GM12892 (cell line): ENCODE results near the gene PRR23E.

Experiments
- DNase-seq: peaks from one replicate; pipeline ENCODE4 v3.0.0; 2011; ENCODE audit not compliant: insufficient read length
- FAIRE-seq: peaks from 2 replicates; lab custom pipeline; 2011; peaks lifted over from hg19 to GRCh38; lab: Jason Lieb, UNC
- POLR2A ChIP-seq: IDR thresholded peaks from 2 replicates; pipeline ENCODE4 v1.6.1; 2011; ENCODE audit warnings: low read depth, low read length, control low read depth
- POLR2AphosphoS5 ChIP-seq: IDR thresholded peaks from 2 replicates; pipeline ENCODE4 v1.6.1; 2011; ENCODE audit warnings: low read depth, low read length, control low read depth
- TAF1 ChIP-seq: IDR thresholded peaks from 2 replicates; pipeline ENCODE4 v1.6.1; 2011; ENCODE audit warnings: low read depth, mild to moderate bottlenecking, control low read depth, low read length, borderline replicate concordance

PRR23E gene

DNA sequence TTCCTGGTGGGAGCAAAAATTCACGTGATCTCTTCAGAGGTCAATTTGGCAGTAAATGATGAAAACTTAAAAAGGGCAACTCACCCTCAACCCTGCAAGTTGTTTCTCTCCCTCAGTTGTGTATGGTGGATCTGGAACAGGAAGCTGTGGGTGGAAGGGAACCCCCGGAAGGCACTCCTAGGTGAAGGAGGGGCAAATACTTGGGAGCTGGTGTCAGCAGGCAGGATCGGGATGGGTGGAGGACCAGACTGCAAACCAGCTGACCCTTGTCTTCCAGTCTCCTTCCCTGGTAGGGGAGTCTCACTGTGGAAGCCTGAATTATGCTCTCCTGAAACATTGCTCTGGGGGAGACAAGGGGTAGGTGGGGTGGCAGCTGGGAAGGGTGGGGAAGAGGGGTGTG is 33.5 kb downstream of the PRR23E start:
- TF ChIP-seq TAF1 (no peak), POLR2A (no peak), POLR2AphosphoS5 (no peak)
- peak; percentile 91 for FAIRE-seq

DNA sequence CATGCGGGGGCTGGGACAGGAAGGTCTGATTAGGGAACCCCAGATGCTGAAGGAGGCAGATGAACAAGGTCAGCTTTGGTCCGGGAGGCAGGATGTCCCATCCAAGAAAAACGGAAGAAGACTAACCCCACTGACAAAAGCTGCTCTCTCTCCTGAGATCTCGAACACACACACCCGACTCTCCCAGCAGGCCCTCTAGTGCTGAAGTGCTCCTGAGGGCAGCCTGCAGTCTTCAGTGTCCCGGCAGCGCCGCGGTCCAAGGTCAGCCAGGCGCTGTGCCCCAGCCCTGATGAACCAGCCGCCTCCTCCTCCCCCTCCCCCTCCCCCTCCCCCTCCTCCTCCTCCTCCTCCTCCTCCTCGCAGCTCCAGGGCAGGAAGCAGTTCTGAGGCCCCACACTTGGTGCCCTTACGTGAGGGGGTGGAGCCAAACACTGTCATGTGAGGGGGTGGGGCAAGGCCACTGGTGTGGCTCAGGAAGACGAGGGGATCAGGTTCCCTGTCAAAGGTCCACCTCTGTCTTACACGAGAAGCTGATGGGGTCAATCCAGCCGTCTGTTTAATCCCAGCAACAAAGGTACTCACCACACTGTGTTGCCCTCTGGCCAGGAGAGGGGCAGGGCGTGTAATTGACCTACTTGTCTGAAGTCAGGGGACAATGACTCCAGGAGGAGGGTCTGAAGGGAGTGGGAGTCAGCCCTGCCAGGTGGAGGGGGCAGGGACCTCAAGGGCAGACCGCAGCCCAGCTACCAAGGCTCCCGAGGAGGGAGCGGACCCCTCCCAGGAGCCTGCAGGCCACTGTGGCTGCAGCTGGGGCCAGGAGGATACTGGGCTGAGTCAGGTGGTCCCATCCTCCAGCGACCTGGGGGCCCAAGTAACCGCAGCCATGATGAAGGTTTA is 34.3 kb downstream of the PRR23E start:
- no peak for TF ChIP-seq TAF1
- no peak for TF ChIP-seq POLR2AphosphoS5
- no peak for TF ChIP-seq POLR2A
- DNase-seq (peak; percentile 55), FAIRE-seq (peak; percentile 93)

More for the DNA sequence above, 33.5 kb downstream of the PRR23E start:
- DNase-seq = no peak

DNA sequence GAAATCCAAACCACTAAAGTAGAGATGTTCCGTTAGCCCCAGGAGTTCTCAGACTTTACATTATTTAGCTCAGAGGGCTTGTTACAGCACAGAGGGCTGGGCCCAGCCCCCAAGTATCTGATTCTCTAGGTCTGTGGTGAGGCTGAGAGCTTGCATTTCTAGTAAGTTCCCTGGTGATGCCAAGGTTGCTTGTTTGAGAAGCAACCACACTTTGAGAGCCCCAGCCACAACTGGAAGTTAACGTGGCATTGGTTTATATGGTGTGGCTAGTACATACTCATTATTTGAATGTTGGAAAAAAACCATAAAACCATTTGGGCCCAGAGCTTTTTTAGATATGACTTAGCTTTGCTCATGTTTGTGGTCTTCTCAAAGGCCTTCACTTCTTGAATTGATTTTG is 35.9 kb downstream of the PRR23E start:
- no peak for TF ChIP-seq TAF1
- DNase-seq = no peak
- FAIRE-seq = peak; percentile 63

DNA sequence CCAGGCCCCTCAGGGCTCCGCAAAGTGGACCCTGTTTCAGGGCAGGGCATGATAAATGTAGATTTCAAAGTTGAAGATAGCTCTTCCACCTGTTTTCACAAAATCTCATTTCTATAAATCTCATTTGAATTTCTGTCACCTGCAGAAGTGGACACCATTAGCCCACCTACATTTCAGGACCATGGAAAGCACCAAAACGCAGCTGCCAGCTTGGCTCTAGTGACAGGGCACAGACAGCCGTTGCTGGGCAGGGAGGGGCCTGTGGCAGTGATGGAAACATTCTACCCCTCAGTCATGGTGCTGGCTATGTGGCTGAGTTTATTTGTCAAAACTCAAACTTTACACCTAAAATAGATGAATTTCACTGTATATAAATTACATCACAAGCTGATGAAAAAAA is 40.4 kb downstream of the PRR23E start:
- DNase-seq = no peak
- no peak for TF ChIP-seq POLR2A
- no peak for TF ChIP-seq POLR2AphosphoS5
- TF ChIP-seq TAF1 = no peak
- peak; percentile 46 for FAIRE-seq

DNA sequence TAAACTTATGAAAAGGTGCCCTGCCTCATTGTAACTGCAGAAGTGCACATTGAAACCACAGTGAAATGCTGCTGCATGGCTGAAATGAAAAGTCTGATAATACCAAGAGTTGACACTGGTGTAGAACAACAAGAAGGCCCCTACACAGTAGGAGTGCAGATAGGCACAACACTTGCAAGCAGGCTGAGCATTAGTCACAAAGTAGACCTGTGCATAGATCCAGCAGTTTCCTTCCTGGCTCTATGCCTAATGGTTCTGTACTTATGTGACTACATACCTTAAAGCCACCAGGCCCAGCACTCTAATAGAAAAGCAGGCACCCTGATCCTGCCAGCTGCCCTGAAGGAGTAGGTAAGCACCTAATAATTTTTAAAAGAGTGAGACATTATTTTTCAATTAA is 41.8 kb downstream of the PRR23E start:
- DNase-seq (no peak), FAIRE-seq (no peak)
- TF ChIP-seq POLR2A = no peak
- TF ChIP-seq TAF1 = no peak
- TF ChIP-seq POLR2AphosphoS5 = no peak

DNA sequence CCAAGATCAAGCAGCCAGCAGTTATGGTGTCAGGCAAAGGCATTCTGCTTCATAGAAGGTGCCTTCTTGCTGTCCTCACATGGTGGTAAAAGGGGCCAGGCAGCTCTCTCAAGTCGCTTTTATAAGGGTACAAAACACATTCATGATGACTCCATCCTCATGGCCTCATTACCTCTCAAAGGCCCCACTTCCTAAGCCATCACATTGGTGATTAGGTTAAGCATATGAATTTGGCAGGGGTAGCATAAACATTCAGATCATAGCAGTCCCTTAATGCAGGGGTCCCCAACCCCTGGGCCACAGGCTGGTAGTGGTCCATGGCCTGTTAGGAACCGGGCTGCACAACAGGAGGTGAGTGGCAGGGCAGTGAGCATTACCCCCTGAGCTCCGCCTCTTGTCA is 42.8 kb downstream of the PRR23E start:
- FAIRE-seq = no peak
- no peak for DNase-seq
- TF ChIP-seq POLR2AphosphoS5 (no peak), TAF1 (no peak), POLR2A (no peak)

DNA sequence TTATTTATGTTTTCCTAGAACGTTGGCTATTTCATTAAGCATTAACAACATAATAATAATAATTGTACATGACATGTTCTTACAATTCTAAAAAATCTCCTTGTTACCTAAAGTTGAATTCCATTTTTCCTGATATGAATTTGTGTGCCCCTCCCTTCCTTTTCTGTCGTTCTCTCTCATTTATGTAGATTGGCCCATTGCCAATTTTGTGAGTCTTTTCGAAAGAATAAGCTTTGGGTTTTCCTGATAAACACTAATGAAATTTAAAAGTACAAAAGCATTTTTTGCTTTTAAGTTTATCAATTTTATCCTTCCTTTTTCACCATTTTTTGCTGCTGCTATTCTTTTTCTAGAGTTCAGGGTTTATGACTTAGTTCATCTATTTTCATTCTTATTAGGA is 44.9 kb downstream of the PRR23E start:
- TF ChIP-seq POLR2AphosphoS5 (no peak), POLR2A (no peak), TAF1 (no peak)
- no peak for FAIRE-seq
- no peak for DNase-seq

DNA sequence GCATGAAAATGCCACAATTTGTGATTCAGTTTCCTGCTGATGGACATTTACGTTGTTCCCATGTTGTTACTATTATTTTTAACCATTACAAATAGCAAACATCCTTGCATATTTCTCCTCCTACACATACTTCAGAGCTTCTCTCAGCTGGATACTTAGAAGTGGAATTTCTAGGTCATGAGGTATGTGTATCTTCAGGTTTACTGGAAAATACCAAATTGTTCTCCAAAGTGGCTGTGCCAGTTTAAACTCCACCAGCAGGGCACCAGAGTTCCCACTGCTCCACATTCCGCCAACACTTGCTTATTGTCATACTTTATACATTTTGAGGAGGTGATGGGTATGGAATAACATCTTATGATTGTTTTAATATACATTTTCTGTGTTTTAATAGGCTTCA is 45.7 kb downstream of the PRR23E start:
- TF ChIP-seq TAF1 = no peak
- TF ChIP-seq POLR2A = no peak
- no peak for TF ChIP-seq POLR2AphosphoS5
- FAIRE-seq = no peak
- no peak for DNase-seq

DNA sequence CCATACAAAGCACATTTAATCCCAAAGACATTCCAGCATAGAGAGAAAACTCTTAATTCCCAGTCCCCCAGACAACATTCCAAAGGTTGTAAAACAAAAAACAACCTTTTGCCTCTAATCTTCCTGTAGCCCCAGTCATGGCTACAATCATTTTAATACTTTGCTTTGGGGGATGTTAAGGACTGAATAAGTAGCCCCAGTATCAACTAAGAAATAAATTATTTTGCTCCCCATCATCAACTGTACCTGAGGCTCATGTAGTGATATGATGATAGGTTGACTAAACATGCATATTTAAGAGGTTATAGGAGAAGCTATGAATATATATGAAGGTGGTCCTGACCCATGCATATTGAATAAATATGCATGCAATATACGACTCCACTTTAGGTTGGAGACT is 54.4 kb downstream of the PRR23E start:
- FAIRE-seq (no peak), DNase-seq (no peak)
- TF ChIP-seq POLR2AphosphoS5 (no peak), TAF1 (no peak), POLR2A (no peak)
